HL-60/S4 treated with phorbol 12-myristate 13-acetate at 8.2 ng/mL for 4 days and 3 days (cell line): ENCODE data around the gene DAB1.

ENCODE experiments used
- in situ Hi-C: fragments of 300-500 bp; cut with MboI; formaldehyde crosslinking; loops from 2 replicates; pipeline ENCODE4 v1.15.0; 2022; ENCODE audit warnings: low sequenced_read_pairs

DAB1 gene

DNA sequence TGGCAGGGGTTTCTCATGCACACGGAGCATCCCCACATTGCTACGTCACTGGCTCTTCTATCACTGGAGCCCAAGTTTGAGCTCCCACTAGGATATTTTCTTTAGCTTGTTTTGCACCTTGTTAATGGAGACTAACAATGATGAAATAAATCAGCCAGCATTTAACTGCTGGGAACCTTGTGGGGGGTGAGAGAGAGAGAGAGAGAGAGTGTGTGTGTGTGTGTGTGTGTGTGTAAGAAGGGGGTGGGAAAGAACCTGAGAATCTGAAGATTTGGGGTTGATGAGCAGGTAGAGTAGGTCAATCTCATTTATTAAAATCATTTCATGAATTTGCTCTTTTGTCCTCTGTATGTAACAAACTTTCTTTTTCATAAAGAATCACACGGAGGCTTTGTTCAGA, 458.7 kb downstream of the DAB1 start:
- in situ Hi-C loops: no loop called here

- in situ Hi-C loops: no loop called here
These were observed 459.4 kb downstream of the DAB1 start for GRCh38 chr1:56964349-56965017.

GRCh38 chr1:56963667-56964066, 460.2 kb downstream of the DAB1 start:
- in situ Hi-C loops: no loop called here

DNA sequence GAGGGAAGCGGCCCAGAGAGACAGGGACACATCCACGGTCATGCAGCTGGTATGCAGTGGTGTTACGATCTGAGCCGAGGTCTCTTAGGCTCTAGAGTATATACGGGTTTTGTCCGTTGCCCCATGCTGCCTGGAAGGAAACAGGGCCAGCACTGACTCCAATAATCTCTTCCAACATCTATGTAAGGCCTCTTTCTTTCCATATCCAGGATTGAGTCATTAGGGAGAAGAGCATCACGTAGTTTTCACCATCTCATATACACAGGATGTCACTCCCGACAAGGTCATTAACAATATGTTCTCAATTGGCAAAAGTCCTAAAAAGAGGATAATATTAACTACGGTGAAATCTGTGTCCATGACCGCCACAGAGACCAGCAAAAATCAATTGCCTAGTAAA, 462.4 kb downstream of the DAB1 start:
- in situ Hi-C loops: no loop called here

DNA sequence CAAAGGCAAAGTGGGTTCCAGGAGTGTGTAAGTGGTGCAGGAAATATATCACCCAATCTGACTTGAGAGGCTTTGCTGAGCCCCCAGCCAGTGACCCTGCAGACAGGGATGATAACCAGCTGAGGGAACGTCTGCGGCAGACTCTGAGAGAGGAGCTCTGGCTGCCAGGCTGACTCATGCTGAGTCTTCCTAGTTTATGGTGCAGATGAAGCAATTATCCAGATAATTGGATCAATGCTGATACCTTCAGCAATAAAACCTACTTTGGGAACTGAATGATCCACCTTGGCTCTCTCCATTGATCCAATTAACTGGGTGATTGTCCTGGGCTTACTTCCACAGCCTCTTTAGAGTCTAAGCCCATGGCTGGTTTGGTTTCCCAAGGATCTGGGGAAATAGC, 465.3 kb downstream of the DAB1 start:
- in situ Hi-C loops: no loop called here

GRCh38 chr1:56957931-56958330, 465.9 kb downstream of the DAB1 start:
- in situ Hi-C loops: no loop called here

DNA sequence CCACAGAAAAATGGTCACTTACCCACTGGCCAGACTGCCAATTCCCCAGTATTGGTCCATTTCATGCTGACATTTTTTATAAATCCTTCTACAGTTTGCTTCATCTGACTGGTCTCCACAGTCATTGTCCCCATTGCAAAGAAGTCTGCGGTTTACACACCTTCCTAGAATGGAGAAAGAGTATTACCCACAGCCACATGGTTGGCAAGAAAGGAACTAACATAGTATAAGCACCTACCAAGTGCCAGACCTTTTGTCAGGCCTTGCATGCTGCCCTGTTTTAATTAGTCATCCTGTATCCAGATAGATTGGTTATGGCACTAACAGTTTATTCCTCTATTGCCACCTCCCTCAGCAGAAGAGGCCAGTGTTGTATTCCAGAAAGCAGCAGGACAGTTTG, 469.2 kb downstream of the DAB1 start:
- in situ Hi-C loops: no loop called here

- in situ Hi-C loops: no loop called here
These were observed 470.5 kb downstream of the DAB1 start for GRCh38 chr1:56953386-56953785.

GRCh38 chr1:56952501-56952900, 471.4 kb downstream of the DAB1 start:
- in situ Hi-C loops: no loop called here

GRCh38 chr1:56948403-56949023, 475.3 kb downstream of the DAB1 start:
- in situ Hi-C loops: no loop called here
